CD14-positive monocyte (primary cell): ENCODE measurements around the gene SPATA2. TPM values are rescaled to one million over a fixed set of nuclear protein-coding genes. Genes with fewer than 3 reads are reported as not detected.
"Not testable (repeated sequence)": the region's sequence is repeated elsewhere in the genome, so short reads cannot be mapped to it uniquely, and the experiment has no call there.

Experiments
- DNase-seq, 3 donors: peaks; one replicate each; pipeline ENCODE4 v3.0.0-alpha.2; 2011 to 2022
- H2AFZ ChIP-seq: 2 replicates; pipeline ENCODE4 v1.6.0; 2012; ENCODE audit warnings: mild to moderate bottlenecking, low read depth, low read length, inconsistent platforms; ENCODE audit not compliant: insufficient read depth, poor library complexity, severe bottlenecking
- H3K27ac ChIP-seq, 2 donors: 1 replicate in 1 of 2; 2 replicates in 1 of 2; pipeline ENCODE4 v1.5.1; 2012 to 2013; ENCODE audit warnings: low read length in 2 of 2, control low read depth in 1 of 2, inconsistent platforms in 1 of 2, low read depth in 1 of 2, mild to moderate bottlenecking in 1 of 2
- H3K27me3 ChIP-seq, 2 donors: one replicate each; pipeline versions ENCODE4 v1.6.0 to v1.6.1; 2011 to 2013; ENCODE audit warnings: low read length in 2 of 2; ENCODE audit not compliant: control insufficient read depth in 2 of 2, insufficient read depth in 2 of 2
- H3K36me3 ChIP-seq, 2 donors: replicated peaks in 1 of 2; 1 replicate in 1 of 2; 2 replicates in 1 of 2; pipeline versions ENCODE4 v1.5.1 to v1.6.1; 2012 to 2013; ENCODE audit warnings: low read length in 2 of 2, control low read depth in 1 of 2, inconsistent platforms in 1 of 2, mild to moderate bottlenecking in 1 of 2; ENCODE audit not compliant: insufficient read depth in 2 of 2, control insufficient read depth in 1 of 2
- H3K4me1 ChIP-seq, 2 donors: 1 replicate in 1 of 2; 2 replicates in 1 of 2; pipeline versions ENCODE4 v1.5.1 to v1.6.1; 2012 to 2013; ENCODE audit warnings: low read length in 2 of 2, control low read depth in 1 of 2, inconsistent platforms in 1 of 2, mild to moderate bottlenecking in 1 of 2, moderate library complexity in 1 of 2; ENCODE audit not compliant: insufficient read depth in 2 of 2, control insufficient read depth in 1 of 2
- H3K4me2 ChIP-seq: replicated peaks from 2 replicates; pipeline ENCODE3; 2012; ENCODE audit warnings: low read length, moderate library complexity, mild to moderate bottlenecking; ENCODE audit not compliant: poor library complexity, severe bottlenecking; ENCODE audit errors: extremely low read depth
- H3K4me3 ChIP-seq, 3 experiments: fragments of 200-600 bp in 1 of 3; sonication (generic) in 1 of 3; replicated peaks in 1 of 3; 1 replicate in 2 of 3; 2 replicates in 1 of 3; pipeline ENCODE4 v1.5.1; 2011 to 2013; ENCODE audit warnings: low read length in 3 of 3, mild to moderate bottlenecking in 3 of 3, control low read depth in 2 of 3, low read depth in 2 of 3, inconsistent platforms in 1 of 3, moderate library complexity in 1 of 3
- H3K79me2 ChIP-seq: 2 replicates; pipeline ENCODE4 v1.6.0; 2012; ENCODE audit warnings: mild to moderate bottlenecking, control low read depth, inconsistent platforms, low read length, moderate library complexity; ENCODE audit not compliant: insufficient read depth
- H3K9ac ChIP-seq: 2 replicates; pipeline ENCODE4 v1.6.0; 2017; ENCODE audit warnings: low read length, mild to moderate bottlenecking; ENCODE audit not compliant: insufficient read depth, poor library complexity, severe bottlenecking
- H3K9me3 ChIP-seq, 2 donors: replicated peaks in 1 of 2; 1 replicate in 1 of 2; 2 replicates in 1 of 2; pipeline versions ENCODE4 v1.5.1 to v1.6.1; 2012 to 2013; ENCODE audit warnings: low read length in 2 of 2, control low read depth in 1 of 2; ENCODE audit not compliant: control insufficient read depth in 1 of 2, insufficient read depth in 1 of 2
- H4K20me1 ChIP-seq: 2 replicates; pipeline ENCODE4 v1.6.0; 2012; ENCODE audit warnings: mild to moderate bottlenecking, low read length, control low read depth, moderate library complexity; ENCODE audit not compliant: insufficient read depth
- H3K27ac Mint-ChIP-seq, 7 donors: one replicate each; pipeline ENCODE4 v1.8.0; 2020; ENCODE audit warnings: mild to moderate bottlenecking in 7 of 7, mixed read lengths in 7 of 7, moderate library complexity in 6 of 7, inconsistent platforms in 2 of 7
- H3K27me3 Mint-ChIP-seq, 3 donors: one replicate each; pipeline ENCODE4 v1.8.0; 2021 to 2022; ENCODE audit warnings: low read depth in 3 of 3, mild to moderate bottlenecking in 3 of 3, mixed read lengths in 3 of 3, moderate library complexity in 3 of 3, inconsistent platforms in 1 of 3
- H3K36me3 Mint-ChIP-seq, 2 donors: one replicate each; pipeline ENCODE4 v1.8.0; 2020; ENCODE audit warnings: mixed read lengths in 2 of 2, inconsistent platforms in 1 of 2, mild to moderate bottlenecking in 1 of 2
- H3K4me1 Mint-ChIP-seq: one replicate; pipeline ENCODE4 v1.8.0; 2020; ENCODE audit warnings: mild to moderate bottlenecking, mixed read lengths
- H3K4me3 Mint-ChIP-seq, 2 donors: one replicate each; pipeline ENCODE4 v1.8.0; 2020; ENCODE audit warnings: mild to moderate bottlenecking in 2 of 2, mixed read lengths in 2 of 2, moderate library complexity in 1 of 2
- H3K9me3 Mint-ChIP-seq, 7 donors: one replicate each; pipeline ENCODE4 v1.8.0; 2020 to 2022; ENCODE audit warnings: mixed read lengths in 7 of 7, mild to moderate bottlenecking in 6 of 7, moderate library complexity in 6 of 7, inconsistent platforms in 2 of 7
- WGBS: methylation state at CpG from one replicate; pipeline ENCODE4 v1.1.5; 2013; ENCODE audit warnings: missing lambda C conversion rate; ENCODE audit not compliant: insufficient coverage; 5-methylcytosine and 5-hydroxymethylcytosine counted together
- intact Hi-C, 2 donors: fragments of 100-400 bp; cut with micrococcal nuclease; formaldehyde crosslinking; loops; one replicate each; pipeline versions ENCODE4 v1.15.0 to v1.15.1; 2023
- polyA plus RNA-seq, 3 donors: library from polyadenylated mRNA; depleted of rRNA in 1 of 3; unstranded in 2 of 3; stranded (reverse) in 1 of 3; fragments of 300-500 nt in 2 of 3; fragments of >200 nt in 1 of 3; fragmentation: Illumina TruSeq in 2 of 3; gene quantifications; 1 replicate in 2 of 3; 2 replicates in 1 of 3; pipeline ENCODE4 v1.2.3, GENCODE V29; 2012 to 2021
- TF ChIP-seq, protein P1 (sequence below): fragments of 200-600 bp; IDR thresholded peaks from one replicate; pipeline ENCODE4 v1.8.0; 2022; ENCODE audit warnings: antibody characterized with exemption, mild to moderate bottlenecking

The SPATA2 gene
- polyA plus RNA-seq, 3 donors, result 1.9 to 13.3 (median 3.9) TPM

DNA sequence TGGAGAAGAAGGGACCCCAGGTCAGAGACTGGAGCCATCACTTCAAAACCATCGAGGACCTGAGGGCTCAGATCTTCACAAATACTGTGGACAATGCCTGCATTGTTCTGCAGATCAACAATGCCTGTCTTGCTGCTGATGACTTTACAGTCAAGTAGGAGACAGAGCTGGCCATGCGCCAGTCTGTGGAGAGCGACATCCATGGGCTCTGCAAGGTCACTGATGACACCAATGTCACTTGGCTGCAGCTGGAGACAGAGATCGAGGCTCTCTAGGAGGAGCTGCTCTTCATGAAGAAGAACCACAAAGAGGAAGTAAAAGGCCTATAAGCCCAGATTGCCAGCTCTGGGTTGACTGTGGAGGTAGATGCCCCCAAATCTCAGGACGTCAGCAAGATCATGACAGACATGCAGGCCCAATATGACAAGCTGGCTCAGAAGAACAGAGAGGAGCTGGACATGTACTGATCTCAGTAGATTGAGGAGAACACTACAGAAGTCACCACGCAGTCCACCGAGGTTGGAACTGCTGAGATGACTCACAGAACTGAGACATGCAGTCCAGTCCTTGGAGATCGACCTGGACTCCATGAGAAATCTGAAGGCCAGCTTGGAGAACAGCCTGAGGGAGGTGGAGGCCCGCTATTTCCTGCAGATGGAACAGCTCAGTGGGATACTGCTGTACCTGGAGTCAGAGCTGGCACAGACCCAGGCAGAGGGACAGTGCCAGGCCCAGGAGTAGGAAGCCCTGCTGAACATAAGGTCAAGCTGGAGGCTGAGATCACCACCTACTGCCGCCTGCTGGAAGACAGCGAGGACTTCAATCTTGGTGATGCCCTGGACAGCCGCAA lies 42.0 kb upstream of the SPATA2 start:
- Histone ChIP-seq H4K20me1 (peaks cover 44% of the 10 kb centered on the region), H3K36me3 (peaks cover 36 to 75% of the 10 kb centered on the region in 2 donors)
- DNase-seq, H3K4me2 ChIP-seq, H3K27me3 Mint-ChIP-seq, H3K4me1 Mint-ChIP-seq, H3K4me1 ChIP-seq, H3K4me3 ChIP-seq, H3K27me3 ChIP-seq, H2AFZ ChIP-seq, H3K9ac ChIP-seq, H3K4me3 Mint-ChIP-seq, H3K9me3 Mint-ChIP-seq, H3K9me3 ChIP-seq, H3K27ac ChIP-seq, H3K79me2 ChIP-seq, intact Hi-C loops: not testable (repeated sequence)
- whole genome bisulfite sequencing, result 65% methylated on average over 11 of the region's 12 CpGs
- Mint-ChIP-seq H3K36me3 (peaks cover 52 to 79% of the 10 kb centered on the region in 2 donors), H3K27ac (peak overlapping the region in 5 of 7 donors; percentile 7 to 78 (median 26))

GRCh38 chr20:49956689-49957088 lies 41.4 kb upstream of the SPATA2 start:
- intact Hi-C loops, result no loop called here
- Mint-ChIP-seq H3K27me3 (no peaks in the 10 kb centered on the region), H3K9me3 (no peaks in the 10 kb centered on the region), H3K4me3 (no peak overlapping the region), H3K36me3 (peaks cover 57 to 80% of the 10 kb centered on the region in 2 donors), H3K27ac (peak overlapping the region in 2 of 7 donors; percentile 10), H3K4me1 (peaks cover 6% of the 10 kb centered on the region)
- Histone ChIP-seq H3K9ac (no peak overlapping the region), H4K20me1 (peaks cover 50% of the 10 kb centered on the region), H3K27ac (no peak overlapping the region), H3K36me3 (peaks cover 42 to 81% of the 10 kb centered on the region in 2 donors), H3K4me3 (no peak overlapping the region), H3K4me1 (no peaks in the 10 kb centered on the region), H3K27me3 (no peaks in the 10 kb centered on the region), H3K79me2 (peaks cover 5% of the 10 kb centered on the region), H2AFZ (no peak overlapping the region), H3K9me3 (no peaks in the 10 kb centered on the region), H3K4me2 (no peak overlapping the region)
- DNase-seq, result no peak
- TF ChIP-seq, protein P1, sequence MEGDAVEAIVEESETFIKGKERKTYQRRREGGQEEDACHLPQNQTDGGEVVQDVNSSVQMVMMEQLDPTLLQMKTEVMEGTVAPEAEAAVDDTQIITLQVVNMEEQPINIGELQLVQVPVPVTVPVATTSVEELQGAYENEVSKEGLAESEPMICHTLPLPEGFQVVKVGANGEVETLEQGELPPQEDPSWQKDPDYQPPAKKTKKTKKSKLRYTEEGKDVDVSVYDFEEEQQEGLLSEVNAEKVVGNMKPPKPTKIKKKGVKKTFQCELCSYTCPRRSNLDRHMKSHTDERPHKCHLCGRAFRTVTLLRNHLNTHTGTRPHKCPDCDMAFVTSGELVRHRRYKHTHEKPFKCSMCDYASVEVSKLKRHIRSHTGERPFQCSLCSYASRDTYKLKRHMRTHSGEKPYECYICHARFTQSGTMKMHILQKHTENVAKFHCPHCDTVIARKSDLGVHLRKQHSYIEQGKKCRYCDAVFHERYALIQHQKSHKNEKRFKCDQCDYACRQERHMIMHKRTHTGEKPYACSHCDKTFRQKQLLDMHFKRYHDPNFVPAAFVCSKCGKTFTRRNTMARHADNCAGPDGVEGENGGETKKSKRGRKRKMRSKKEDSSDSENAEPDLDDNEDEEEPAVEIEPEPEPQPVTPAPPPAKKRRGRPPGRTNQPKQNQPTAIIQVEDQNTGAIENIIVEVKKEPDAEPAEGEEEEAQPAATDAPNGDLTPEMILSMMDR, result no peak
- WGBS, result 99% methylated on average over 13 of the region's 18 CpGs

- H3K9me3 ChIP-seq, H3K4me1 Mint-ChIP-seq, H2AFZ ChIP-seq, H3K27me3 ChIP-seq, H3K4me1 ChIP-seq, DNase-seq, H3K27ac ChIP-seq, intact Hi-C loops, H3K79me2 ChIP-seq, H3K9me3 Mint-ChIP-seq, H3K4me2 ChIP-seq, H3K4me3 Mint-ChIP-seq, H3K9ac ChIP-seq, H3K27me3 Mint-ChIP-seq, H3K4me3 ChIP-seq: not testable (repeated sequence)
- 50% methylated on average over 4 of the region's 12 CpGs for WGBS
- Histone ChIP-seq H4K20me1 (peaks cover 58% of the 10 kb centered on the region), H3K36me3 (peaks cover 50 to 89% of the 10 kb centered on the region in 2 donors)
- Mint-ChIP-seq H3K36me3 (peaks cover 59 to 83% of the 10 kb centered on the region in 2 donors), H3K27ac (peak overlapping the region in 4 of 7 donors; percentile 3 to 69 (median 64))
Measured at GRCh38 chr20:49955830-49956396, 40.6 kb upstream of the SPATA2 start.
